GM12878 (cell line): ENCODE results near the gene AMTN. TPM values are rescaled to one million over a fixed set of nuclear protein-coding genes. Genes with fewer than 3 reads are reported as not detected.

ENCODE experiments used
- ATAC-seq: fragments of 200-7000 bp; cut with Tn5 transposase; 3 replicates; pipeline ENCODE4 v1.9.1; 2020; ENCODE audit warnings: mild to moderate bottlenecking, moderate library complexity
- BruUV-seq: library from RNA; stranded (reverse); fragments of 400-500 nt; replicated peaks from 2 replicates; lab custom pipeline; 2021; lab: Mats Ljungman, UMichigan
- CTCF ChIA-PET: fragments of 300-600 bp; sonication (Branson Sonifier 250); formaldehyde crosslinking; extraction: SDS; loops from one replicate; lab custom pipeline; 2021; ENCODE audit warnings: inconsistent platforms; lab: Yijun Ruan, JAX
- POLR2A ChIA-PET: fragments of 350-600 bp; formaldehyde crosslinking; extraction: SDS; loops from one replicate; lab custom pipeline; 2021; ENCODE audit warnings: inconsistent platforms; lab: Charles Lee
- RAD21 ChIA-PET: fragments of 300-600 bp; sonication (Branson Sonifier 250); formaldehyde crosslinking; loops from one replicate; lab custom pipeline; 2023; ENCODE audit warnings: antibody characterized with exemption; ENCODE audit not compliant: unreplicated experiment; lab: Charles Lee
- SMC1A ChIA-PET: fragments of 300-600 bp; sonication (Branson Sonifier 250); formaldehyde crosslinking; loops from one replicate; lab custom pipeline; 2023; ENCODE audit not compliant: unreplicated experiment, uncharacterized antibody; lab: Charles Lee
- DNase-seq: peaks from one replicate; pipeline ENCODE4 v3.0.0-alpha.2; 2011; ENCODE audit warnings: low read depth, low spot score
- FAIRE-seq: peaks from 3 replicates; lab custom pipeline; 2011; peaks lifted over from hg19 to GRCh38; lab: Jason Lieb, UNC
- H2AFZ ChIP-seq: 2 replicates; pipeline ENCODE4 v1.6.0; 2011; ENCODE audit warnings: low read depth, low read length, control low read depth; ENCODE audit not compliant: control insufficient read depth
- H3K27ac ChIP-seq: 2 replicates; pipeline ENCODE4 v1.5.1; 2011; ENCODE audit warnings: control low read depth; ENCODE audit not compliant: control insufficient read depth, insufficient read depth
- H3K27me3 ChIP-seq, 2 experiments: replicated peaks in 1 of 2; 2 replicates each; pipeline versions ENCODE4 v1.6.0 to v1.6.1; 2011; ENCODE audit warnings: low read length in 1 of 2; ENCODE audit not compliant: control insufficient read depth in 2 of 2, insufficient read depth in 2 of 2
- H3K36me3 ChIP-seq, 2 experiments: 2 replicates each; pipeline ENCODE4 v1.5.1; 2011; ENCODE audit warnings: low read length in 1 of 2; ENCODE audit not compliant: control insufficient read depth in 2 of 2, insufficient read depth in 2 of 2
- H3K4me1 ChIP-seq: 2 replicates; pipeline ENCODE4 v1.6.1; 2011; ENCODE audit warnings: mild to moderate bottlenecking, low read length, moderate library complexity, mixed read lengths; ENCODE audit not compliant: control insufficient read depth, insufficient read depth
- H3K4me2 ChIP-seq: 2 replicates; pipeline ENCODE4 v1.6.0; 2011; ENCODE audit warnings: control low read depth; ENCODE audit not compliant: control insufficient read depth, insufficient read depth
- H3K4me3 ChIP-seq: fragments of 200-600 bp; sonication (generic); 2 replicates; pipeline ENCODE4 v1.5.1; 2016
- H3K79me2 ChIP-seq: 2 replicates; pipeline ENCODE4 v1.6.0; 2011; ENCODE audit warnings: low read length; ENCODE audit not compliant: control insufficient read depth, insufficient read depth
- H3K9ac ChIP-seq: 2 replicates; pipeline ENCODE4 v1.8.0; 2011; ENCODE audit warnings: low read length, control low read depth, mixed read lengths; ENCODE audit not compliant: control insufficient read depth, insufficient read depth
- H3K9me3 ChIP-seq: replicated peaks from 3 replicates; pipeline ENCODE4 v1.5.1; 2011; ENCODE audit warnings: mild to moderate bottlenecking, low read length; ENCODE audit not compliant: control insufficient read depth, insufficient read depth
- H4K20me1 ChIP-seq: 2 replicates; pipeline ENCODE4 v1.6.0; 2011; ENCODE audit not compliant: control insufficient read depth, insufficient read depth
- E4F1 ChIP-seq: fragments of 450-650 bp; IDR thresholded peaks from 2 replicates; pipeline ENCODE4 v1.6.1; 2018; ENCODE audit warnings: borderline replicate concordance, mild to moderate bottlenecking; ENCODE audit not compliant: partially characterized antibody
- EGR1 ChIP-seq, 2 experiments: IDR thresholded peaks; 1 replicate in 1 of 2; 2 replicates in 1 of 2; pipeline ENCODE4 v1.6.1; 2011 to 2012; ENCODE audit warnings: low read depth in 2 of 2, low read length in 2 of 2, borderline replicate concordance in 1 of 2, mild to moderate bottlenecking in 1 of 2, moderate library complexity in 1 of 2
- EP300 ChIP-seq, 2 experiments: fragments of 150-350 bp in 1 of 2; IDR thresholded peaks; 2 replicates each; pipeline ENCODE4 v1.6.1; 2011 to 2012; ENCODE audit warnings: low read depth in 2 of 2, low read length in 2 of 2, borderline replicate concordance in 1 of 2, improper control_type of control experiment in 1 of 2, inconsistent platforms in 1 of 2; ENCODE audit not compliant: control insufficient read depth in 1 of 2
- HCFC1 ChIP-seq: fragments of 150-350 bp; IDR thresholded peaks from 2 replicates; pipeline ENCODE4 v1.6.1; 2014; ENCODE audit warnings: low read length
- RELA ChIP-seq: fragments of 450-650 bp; IDR thresholded peaks from 2 replicates; pipeline ENCODE4 v1.8.0; 2014; ENCODE audit warnings: borderline replicate concordance; ENCODE audit not compliant: partially characterized antibody
- ZBED1 ChIP-seq: IDR thresholded peaks from 2 replicates; pipeline ENCODE4 v1.6.1; 2016; ENCODE audit warnings: borderline replicate concordance
- ZZZ3 ChIP-seq: IDR thresholded peaks from 2 replicates; pipeline ENCODE4 v1.6.1; 2011; ENCODE audit warnings: low read depth; ENCODE audit not compliant: control insufficient read depth, insufficient read length
- WGBS: methylation state at CpG from one replicate; pipeline ENCODE4 v1.1.6; 2016; ENCODE audit warnings: low lambda C conversion rate; ENCODE audit not compliant: insufficient replicate concordance, insufficient coverage; ENCODE audit errors: missing lambda C conversion rate; 5-methylcytosine and 5-hydroxymethylcytosine counted together
- in situ Hi-C: fragments of 300-500 bp; cut with MboI; formaldehyde crosslinking; loops from 9 replicates; pipeline ENCODE4 v1.14.3; 2018; ENCODE audit warnings: mixed read lengths
- intact Hi-C: fragments of 100-400 bp; cut with micrococcal nuclease; formaldehyde crosslinking; loops from one replicate; pipeline ENCODE4 v1.14.2; 2022; ENCODE audit not compliant: unreplicated experiment
- polyA plus RNA-seq, 11 experiments: library from polyadenylated mRNA; depleted of rRNA in 4 of 11; unstranded in 6 of 11; stranded (reverse) in 5 of 11; fragments of >200 nt; fragmentation: Nextera tagmentation in 4 of 11; fragmentation: Illumina TruSeq in 1 of 11; extraction: Ambion mirVana in 4 of 11; extraction: Trizol in 1 of 11; gene quantifications; 1 replicate in 1 of 11; 2 replicates in 10 of 11; pipeline versions ENCODE4 v1.2.1 to v1.2.3, GENCODE V29; 2011 to 2016; ENCODE audit warnings: inconsistent platforms in 2 of 11, missing spikeins in 2 of 11, low read depth in 1 of 11
- total RNA-seq, 4 experiments: library from RNA; depleted of rRNA in 3 of 4; stranded (reverse); fragments of >200 nt in 3 of 4; fragmentation: Illumina TruSeq in 1 of 4; extraction: Trizol in 1 of 4; gene quantifications; 2 replicates each; pipeline versions ENCODE4 v1.2.1 to v1.2.3, GENCODE V29; 2013 to 2021
- TF ChIP-seq, protein P1 (sequence below): fragments of 450-650 bp; IDR thresholded peaks from 2 replicates; pipeline ENCODE4 v1.6.1; 2016; ENCODE audit warnings: mild to moderate bottlenecking

The AMTN gene
- total and polyA plus RNA-seq, 10 of the 15 experiments (the other 5 are each of a cell fraction or from before 2014, with no cell fraction given), result not detected

- TF ChIP-seq E4F1, result no peak
- TF ChIP-seq HCFC1, result no peak
- TF ChIP-seq RELA, result no peak
- no peak for TF ChIP-seq EP300 (IDR thresholded peaks at IDR 0.05; ENCODE audit: borderline replicate concordance in 1 of 2, control insufficient read depth in 1 of 2, low read depth in 2 of 2, low read length in 2 of 2)
Measured at GRCh38 chr4:70508801-70509200, 9.6 kb upstream of the AMTN start (continued).

GRCh38 chr4:70511365-70511764 is 7.0 kb upstream of the AMTN start:
- H3K27me3 ChIP-seq, result no peaks in the 10 kb centered on the region; a peak in 1 of 4 replicates
- ChIA-PET CTCF (interaction anchor here (1.0 to 2.0 kb wide), 3 partner anchors 8 to 196 kb away, joined by 4 to 9 read pairs (median 4); no protein-coding TSS in a partner anchor), SMC1A (interaction anchor here (0.6 to 2.3 kb wide), 7 partner anchors 40 to 912 kb away, joined by 3 to 8 read pairs (median 3); no protein-coding TSS in a partner anchor), POLR2A (no interaction called here), RAD21 (no interaction called here)
- TF ChIP-seq, protein P1, sequence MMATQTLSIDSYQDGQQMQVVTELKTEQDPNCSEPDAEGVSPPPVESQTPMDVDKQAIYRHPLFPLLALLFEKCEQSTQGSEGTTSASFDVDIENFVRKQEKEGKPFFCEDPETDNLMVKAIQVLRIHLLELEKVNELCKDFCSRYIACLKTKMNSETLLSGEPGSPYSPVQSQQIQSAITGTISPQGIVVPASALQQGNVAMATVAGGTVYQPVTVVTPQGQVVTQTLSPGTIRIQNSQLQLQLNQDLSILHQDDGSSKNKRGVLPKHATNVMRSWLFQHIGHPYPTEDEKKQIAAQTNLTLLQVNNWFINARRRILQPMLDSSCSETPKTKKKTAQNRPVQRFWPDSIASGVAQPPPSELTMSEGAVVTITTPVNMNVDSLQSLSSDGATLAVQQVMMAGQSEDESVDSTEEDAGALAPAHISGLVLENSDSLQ, result no peak
- TF ChIP-seq ZBED1 (no peak), EGR1 (IDR thresholded peaks at IDR 0.05; ENCODE audit: borderline replicate concordance in 1 of 2, low read depth in 2 of 2, low read length in 2 of 2) (no peak), ZZZ3 (no peak)
- ATAC-seq, result no peak
- intact Hi-C loops, result no loop called here
- H3K9ac ChIP-seq, result no peak overlapping the region
- H3K4me1 ChIP-seq, result no peaks in the 10 kb centered on the region
- no peaks in the 10 kb centered on the region for H4K20me1 ChIP-seq
- no peak for DNase-seq
- no peak overlapping the region for H3K27ac ChIP-seq
- in situ Hi-C loops, result loop anchor here (25.0 kb wide), 1 partner anchor 824 kb away; no protein-coding TSS in a partner anchor
- H3K4me3 ChIP-seq, result no peak overlapping the region
- no peaks in the 10 kb centered on the region for H3K36me3 ChIP-seq
- H2AFZ ChIP-seq, result no peak overlapping the region
- FAIRE-seq, result no peak
- H3K4me2 ChIP-seq, result no peak overlapping the region
- H3K9me3 ChIP-seq, result no peaks in the 10 kb centered on the region
- H3K79me2 ChIP-seq, result no peaks in the 10 kb centered on the region
- BruUV-seq, result no TSS peak
- WGBS, result 51% methylated on average over 3 of the region's 3 CpGs
